ENCODE data around the gene PBRM1.

The PBRM1 gene

DNA sequence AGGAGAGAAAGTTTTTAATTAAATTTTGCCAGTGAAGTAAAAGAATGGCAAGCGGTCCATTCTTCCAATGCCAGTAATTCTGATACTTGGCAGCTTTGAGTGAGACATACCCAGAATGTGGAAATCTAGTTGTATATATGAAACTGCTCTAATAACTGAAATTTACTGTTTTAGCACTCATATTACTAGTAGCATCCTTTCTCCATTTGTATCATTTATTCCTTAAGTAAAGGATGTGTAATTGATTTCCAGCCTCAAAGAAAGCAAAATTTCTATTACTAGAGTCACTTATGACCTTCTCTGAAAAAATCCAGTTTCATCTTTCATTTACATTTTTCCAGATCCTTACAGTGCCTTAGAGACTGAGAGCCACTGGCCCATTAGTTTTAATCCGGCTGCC is 65.1 kb downstream of the PBRM1 start:
- Histone ChIP-seq H3K9me3 (ENCODE audit: control insufficient read depth in 2 of 2, low read length in 2 of 2) (no peaks in the 10 kb centered on the region), H3K4me3 (ENCODE audit: low read length in 2 of 2) (no peak overlapping the region), H3K4me1 (ENCODE audit: control insufficient read depth, insufficient read depth, low read length) (no peaks in the 10 kb centered on the region), H3K36me3 (ENCODE audit: control insufficient read depth in 2 of 2, insufficient read depth in 2 of 2, low read length in 2 of 2) (peaks cover 19 to 23% of the 10 kb centered on the region in 2 donors), H3K9ac (ENCODE audit: low read length in 2 of 2) (no peak overlapping the region), H3K27me3 (ENCODE audit: control insufficient read depth in 1 of 2, insufficient read depth in 2 of 2, low read length in 2 of 2) (no peaks in the 10 kb centered on the region), H3K27ac (ENCODE audit: low read length) (no peak overlapping the region)

DNA sequence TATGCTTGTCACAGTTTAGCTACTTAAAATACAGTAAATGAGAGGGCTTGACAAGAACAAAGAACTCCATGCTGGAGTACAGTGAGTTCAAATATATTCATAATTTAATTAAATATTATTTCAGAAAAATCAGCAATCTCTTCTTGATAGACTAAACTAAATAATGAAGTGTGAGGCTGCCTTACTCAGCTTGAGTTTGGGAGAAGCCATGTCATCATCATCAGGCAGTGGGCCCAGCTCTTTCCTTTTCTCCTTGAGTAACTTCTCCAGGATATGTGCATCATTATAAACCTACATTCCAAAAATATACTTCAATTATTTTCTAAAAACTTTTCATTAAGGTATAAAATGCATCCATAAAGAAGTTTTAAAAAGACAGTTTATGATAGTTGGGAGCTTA is 70.5 kb downstream of the PBRM1 start:
- Histone ChIP-seq H3K27me3 (ENCODE audit: control insufficient read depth in 1 of 2, insufficient read depth in 2 of 2, low read length in 2 of 2) (no peaks in the 10 kb centered on the region), H3K4me3 (ENCODE audit: low read length in 2 of 2) (no peak overlapping the region), H3K36me3 (ENCODE audit: control insufficient read depth in 2 of 2, insufficient read depth in 2 of 2, low read length in 2 of 2) (peaks cover 17 to 21% of the 10 kb centered on the region in 2 donors), H3K27ac (ENCODE audit: low read length) (no peak overlapping the region), H3K9me3 (ENCODE audit: control insufficient read depth in 2 of 2, low read length in 2 of 2) (no peaks in the 10 kb centered on the region), H3K4me1 (ENCODE audit: control insufficient read depth, insufficient read depth, low read length) (no peaks in the 10 kb centered on the region), H3K9ac (ENCODE audit: low read length in 2 of 2) (no peak overlapping the region)

DNA sequence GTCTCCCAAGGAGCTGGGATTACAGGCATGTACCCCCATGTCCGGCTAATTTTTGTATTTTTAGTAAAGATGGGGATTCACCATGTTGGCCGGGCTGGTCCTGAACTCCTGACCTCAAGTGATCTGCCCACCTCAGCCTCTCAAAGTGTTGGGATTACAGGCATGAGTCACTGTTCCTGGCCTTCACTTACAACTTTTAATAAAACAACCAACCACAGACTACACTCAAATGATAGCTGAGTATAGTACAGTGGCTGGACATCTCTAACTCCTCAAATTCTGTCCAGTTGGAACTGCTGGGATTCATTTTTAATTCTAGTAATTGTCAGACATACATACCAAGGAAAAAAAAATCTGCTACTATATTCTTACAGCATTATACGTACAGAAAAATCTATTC is 71.0 kb downstream of the PBRM1 start:
- peaks cover 17 to 18% of the 10 kb centered on the region in 2 donors for H3K36me3 ChIP-seq (ENCODE audit: control insufficient read depth in 2 of 2, insufficient read depth in 2 of 2, low read length in 2 of 2)
- no peak overlapping the region for H3K4me3 ChIP-seq (ENCODE audit: low read length in 2 of 2)
- H3K9me3 ChIP-seq (ENCODE audit: control insufficient read depth in 2 of 2, low read length in 2 of 2), result no peaks in the 10 kb centered on the region
- H3K4me1 ChIP-seq (ENCODE audit: control insufficient read depth, insufficient read depth, low read length), result no peaks in the 10 kb centered on the region
- H3K27ac ChIP-seq (ENCODE audit: low read length), result no peak overlapping the region
- no peak overlapping the region for H3K9ac ChIP-seq (ENCODE audit: low read length in 2 of 2)
- no peaks in the 10 kb centered on the region for H3K27me3 ChIP-seq (ENCODE audit: control insufficient read depth in 1 of 2, insufficient read depth in 2 of 2, low read length in 2 of 2)

DNA sequence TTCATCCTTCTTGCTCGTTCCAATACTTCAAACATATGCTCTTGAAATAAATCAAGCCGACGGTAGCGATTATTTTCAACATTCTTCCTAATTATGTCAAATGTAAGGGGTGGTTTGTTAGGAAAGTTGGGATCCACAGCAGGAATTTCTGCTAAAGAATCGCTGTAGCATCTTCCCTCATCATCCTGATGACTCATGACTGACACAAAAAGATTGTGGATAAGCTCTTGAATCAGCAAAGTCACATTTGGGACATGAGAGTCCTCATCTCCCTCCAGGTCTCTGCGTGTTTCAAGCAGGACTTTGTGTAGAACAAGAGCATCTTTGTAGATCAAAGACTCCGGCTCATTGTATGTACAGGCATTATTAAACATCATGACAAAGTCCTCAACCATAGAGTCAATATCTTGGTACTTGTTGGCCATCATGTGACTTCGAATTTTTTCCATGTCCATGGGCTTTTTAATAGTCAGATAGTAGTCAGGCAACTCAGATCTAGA is 76.3 kb downstream of the PBRM1 start:
- H3K9me3 ChIP-seq (ENCODE audit: control insufficient read depth in 2 of 2, low read length in 2 of 2), result no peaks in the 10 kb centered on the region

DNA sequence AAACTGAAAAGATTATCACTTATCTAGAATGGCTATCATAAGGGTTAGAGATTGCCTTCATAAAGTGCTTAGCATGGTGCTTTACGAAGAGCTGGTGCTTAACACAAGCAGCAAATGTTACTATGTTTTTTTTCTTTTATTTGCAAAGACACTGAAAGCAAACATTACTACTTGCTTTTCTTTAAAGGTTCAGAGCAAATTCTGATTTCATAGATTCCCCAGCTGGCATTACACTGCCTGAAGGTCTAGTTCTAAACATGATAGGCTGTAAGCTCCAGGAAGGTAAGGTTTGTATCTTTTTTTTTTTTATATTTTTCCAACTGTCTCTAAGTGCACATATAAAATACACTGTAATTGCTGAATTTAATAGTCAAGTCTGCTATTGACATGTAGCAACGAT is 77.4 kb downstream of the PBRM1 start:
- Histone ChIP-seq H3K4me1 (ENCODE audit: control insufficient read depth, insufficient read depth, low read length) (peaks cover 5% of the 10 kb centered on the region), H3K27ac (ENCODE audit: low read length) (no peak overlapping the region), H3K9me3 (ENCODE audit: control insufficient read depth in 2 of 2, low read length in 2 of 2) (no peaks in the 10 kb centered on the region), H3K9ac (ENCODE audit: low read length in 2 of 2) (no peak overlapping the region), H3K36me3 (ENCODE audit: control insufficient read depth in 2 of 2, insufficient read depth in 2 of 2, low read length in 2 of 2) (peaks cover 15 to 19% of the 10 kb centered on the region in 2 donors), H3K4me3 (ENCODE audit: low read length in 2 of 2) (no peak overlapping the region), H3K27me3 (ENCODE audit: control insufficient read depth in 1 of 2, insufficient read depth in 2 of 2, low read length in 2 of 2) (no peaks in the 10 kb centered on the region)

More for the DNA sequence above, 76.3 kb downstream of the PBRM1 start:
- H3K9ac ChIP-seq (ENCODE audit: low read length in 2 of 2), result no peak overlapping the region
- H3K36me3 ChIP-seq (ENCODE audit: control insufficient read depth in 2 of 2, insufficient read depth in 2 of 2, low read length in 2 of 2), result peaks cover 14 to 19% of the 10 kb centered on the region in 2 donors
- no peaks in the 10 kb centered on the region for H3K27me3 ChIP-seq (ENCODE audit: control insufficient read depth in 1 of 2, insufficient read depth in 2 of 2, low read length in 2 of 2)
- H3K4me3 ChIP-seq (ENCODE audit: low read length in 2 of 2), result no peak overlapping the region
- H3K4me1 ChIP-seq (ENCODE audit: control insufficient read depth, insufficient read depth, low read length), result peaks cover 5% of the 10 kb centered on the region
- H3K27ac ChIP-seq (ENCODE audit: low read length), result no peak overlapping the region

DNA sequence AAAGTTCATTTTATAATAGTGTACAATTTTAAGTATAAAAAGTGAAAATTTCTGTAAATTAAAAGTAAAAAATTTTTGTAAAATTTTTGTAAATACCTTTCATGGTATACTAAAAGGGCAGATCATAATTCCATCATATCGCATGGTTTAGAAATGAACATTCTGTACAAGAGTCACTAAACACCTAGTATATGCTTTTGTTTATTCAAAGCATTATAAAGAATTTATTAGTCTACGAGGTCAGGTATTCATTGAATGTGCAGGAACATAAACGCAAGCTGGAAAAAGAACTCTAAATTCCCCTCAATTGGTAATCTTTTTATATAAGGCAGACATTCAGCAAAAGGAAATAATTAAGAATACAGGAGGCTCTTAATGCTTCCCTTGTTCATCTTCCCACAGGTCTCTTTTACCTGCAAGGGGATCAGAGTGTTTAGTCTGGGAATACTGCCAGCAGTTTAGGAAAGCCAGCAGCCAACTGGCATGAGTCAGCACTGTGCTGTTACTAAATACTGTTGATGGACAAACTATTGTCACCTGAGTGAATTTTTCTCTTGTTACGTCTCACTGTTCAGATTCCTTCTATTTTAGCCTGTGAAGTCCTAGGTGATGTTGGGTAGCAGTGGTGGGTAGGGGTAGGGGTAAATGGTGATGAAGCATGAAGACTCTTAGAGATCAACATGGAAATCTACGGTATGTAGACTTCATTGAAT is 79.2 kb downstream of the PBRM1 start:
- H3K4me3 ChIP-seq (ENCODE audit: low read length in 2 of 2), result no peak overlapping the region
- peaks cover 5% of the 10 kb centered on the region for H3K4me1 ChIP-seq (ENCODE audit: control insufficient read depth, insufficient read depth, low read length)
- H3K36me3 ChIP-seq (ENCODE audit: control insufficient read depth in 2 of 2, insufficient read depth in 2 of 2, low read length in 2 of 2), result peaks cover 24 to 28% of the 10 kb centered on the region in 2 donors
- no peak overlapping the region for H3K27ac ChIP-seq (ENCODE audit: low read length)
- H3K9me3 ChIP-seq (ENCODE audit: control insufficient read depth in 2 of 2, low read length in 2 of 2), result no peaks in the 10 kb centered on the region
- no peaks in the 10 kb centered on the region for H3K27me3 ChIP-seq (ENCODE audit: control insufficient read depth in 1 of 2, insufficient read depth in 2 of 2, low read length in 2 of 2)
- H3K9ac ChIP-seq (ENCODE audit: low read length in 2 of 2), result no peak overlapping the region

DNA sequence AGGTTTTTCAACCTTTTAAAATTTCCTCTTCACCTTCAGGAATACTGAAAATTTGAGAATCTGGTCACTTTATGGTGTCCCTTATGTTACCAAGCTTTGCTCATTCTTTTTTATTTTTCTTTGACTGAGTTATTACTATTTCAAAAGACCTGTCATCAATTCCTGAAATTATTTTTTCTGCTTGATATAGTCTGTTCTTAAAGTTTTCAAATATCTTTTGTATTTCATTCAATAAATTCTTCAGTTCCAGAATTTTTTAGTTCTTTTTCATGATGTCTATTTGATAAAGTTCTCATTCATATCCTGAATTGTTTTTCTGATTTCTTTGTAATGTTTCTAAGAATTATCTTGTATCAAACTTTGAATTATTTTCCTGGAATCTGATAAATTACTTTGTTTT is 85.5 kb downstream of the PBRM1 start:
- H3K4me3 ChIP-seq (ENCODE audit: low read length in 2 of 2), result no peak overlapping the region
- no peaks in the 10 kb centered on the region for H3K9me3 ChIP-seq (ENCODE audit: control insufficient read depth in 2 of 2, low read length in 2 of 2)
- peaks cover 19% of the 10 kb centered on the region in 2 donors for H3K36me3 ChIP-seq (ENCODE audit: control insufficient read depth in 2 of 2, insufficient read depth in 2 of 2, low read length in 2 of 2)
- no peak overlapping the region for H3K9ac ChIP-seq (ENCODE audit: low read length in 2 of 2)
- no peak overlapping the region for H3K27ac ChIP-seq (ENCODE audit: low read length)
- H3K27me3 ChIP-seq (ENCODE audit: control insufficient read depth in 1 of 2, insufficient read depth in 2 of 2, low read length in 2 of 2), result no peaks in the 10 kb centered on the region
- no peaks in the 10 kb centered on the region for H3K4me1 ChIP-seq (ENCODE audit: control insufficient read depth, insufficient read depth, low read length)

DNA sequence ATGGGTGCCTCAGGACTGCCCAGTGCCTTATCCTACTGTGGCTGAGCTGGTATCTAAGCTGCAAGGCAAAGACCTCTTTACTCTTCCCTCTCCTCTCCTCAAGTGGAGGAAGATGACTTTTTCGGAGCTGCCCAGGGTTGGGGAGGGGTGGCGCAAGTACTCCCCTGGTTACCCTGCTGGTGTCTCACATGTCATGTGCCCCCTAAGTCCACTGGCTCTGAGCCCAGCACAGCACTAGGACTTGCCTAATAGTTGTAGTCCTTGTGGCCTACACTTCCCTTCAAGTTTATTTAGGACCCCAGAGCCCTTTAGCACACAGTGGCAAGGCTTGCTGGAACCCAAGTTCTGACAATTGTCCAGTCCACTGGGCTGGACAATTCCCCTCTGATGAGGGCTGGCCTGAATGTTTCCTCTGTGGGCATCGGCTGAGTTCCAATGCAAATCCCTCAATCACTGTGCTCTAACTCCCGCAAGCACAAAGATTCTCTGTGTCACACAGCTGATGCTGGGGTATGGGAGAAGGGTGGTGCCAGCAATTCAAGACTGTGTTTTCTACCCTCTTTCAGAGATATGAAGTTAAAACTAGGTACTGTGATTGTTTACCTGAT is 89.0 kb downstream of the PBRM1 start:
- H3K27me3 ChIP-seq (ENCODE audit: control insufficient read depth in 1 of 2, insufficient read depth in 2 of 2, low read length in 2 of 2), result no peaks in the 10 kb centered on the region
- H3K4me1 ChIP-seq (ENCODE audit: control insufficient read depth, insufficient read depth, low read length), result no peaks in the 10 kb centered on the region
- no peaks in the 10 kb centered on the region for H3K9me3 ChIP-seq (ENCODE audit: control insufficient read depth in 2 of 2, low read length in 2 of 2)
- H3K4me3 ChIP-seq (ENCODE audit: low read length in 2 of 2), result no peak overlapping the region
- no peak overlapping the region for H3K9ac ChIP-seq (ENCODE audit: low read length in 2 of 2)
- H3K36me3 ChIP-seq (ENCODE audit: control insufficient read depth in 2 of 2, insufficient read depth in 2 of 2, low read length in 2 of 2), result peaks cover 10 to 19% of the 10 kb centered on the region in 2 donors
- no peak overlapping the region for H3K27ac ChIP-seq (ENCODE audit: low read length)

DNA sequence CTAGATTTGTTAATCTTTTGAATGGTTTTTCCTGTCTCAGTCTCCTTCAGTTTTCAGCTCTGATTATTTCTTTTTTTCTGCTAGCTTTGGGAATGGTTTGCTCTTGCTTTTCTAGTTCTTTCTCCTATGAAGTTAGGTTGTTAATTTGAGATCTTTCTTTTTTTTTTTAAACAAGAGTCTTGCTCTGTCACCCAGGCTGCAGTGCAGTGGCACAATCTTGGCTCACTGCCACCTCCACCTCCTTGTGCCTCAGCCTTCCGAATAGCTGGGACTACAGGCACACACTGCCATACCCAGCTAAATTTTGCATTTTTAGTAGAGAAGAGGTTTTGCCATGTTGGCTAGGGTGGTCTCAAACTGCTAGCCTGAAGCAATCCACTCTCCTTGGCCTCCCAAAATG is 92.6 kb downstream of the PBRM1 start:
- no peak overlapping the region for H3K9ac ChIP-seq (ENCODE audit: low read length in 2 of 2)
- H3K4me1 ChIP-seq (ENCODE audit: control insufficient read depth, insufficient read depth, low read length), result no peaks in the 10 kb centered on the region
- H3K27me3 ChIP-seq (ENCODE audit: control insufficient read depth in 1 of 2, insufficient read depth in 2 of 2, low read length in 2 of 2), result no peaks in the 10 kb centered on the region
- H3K4me3 ChIP-seq (ENCODE audit: low read length in 2 of 2), result no peak overlapping the region
- H3K27ac ChIP-seq (ENCODE audit: low read length), result no peak overlapping the region
- peaks cover 6 to 14% of the 10 kb centered on the region in 2 donors for H3K36me3 ChIP-seq (ENCODE audit: control insufficient read depth in 2 of 2, insufficient read depth in 2 of 2, low read length in 2 of 2)
- no peaks in the 10 kb centered on the region for H3K9me3 ChIP-seq (ENCODE audit: control insufficient read depth in 2 of 2, low read length in 2 of 2)

DNA sequence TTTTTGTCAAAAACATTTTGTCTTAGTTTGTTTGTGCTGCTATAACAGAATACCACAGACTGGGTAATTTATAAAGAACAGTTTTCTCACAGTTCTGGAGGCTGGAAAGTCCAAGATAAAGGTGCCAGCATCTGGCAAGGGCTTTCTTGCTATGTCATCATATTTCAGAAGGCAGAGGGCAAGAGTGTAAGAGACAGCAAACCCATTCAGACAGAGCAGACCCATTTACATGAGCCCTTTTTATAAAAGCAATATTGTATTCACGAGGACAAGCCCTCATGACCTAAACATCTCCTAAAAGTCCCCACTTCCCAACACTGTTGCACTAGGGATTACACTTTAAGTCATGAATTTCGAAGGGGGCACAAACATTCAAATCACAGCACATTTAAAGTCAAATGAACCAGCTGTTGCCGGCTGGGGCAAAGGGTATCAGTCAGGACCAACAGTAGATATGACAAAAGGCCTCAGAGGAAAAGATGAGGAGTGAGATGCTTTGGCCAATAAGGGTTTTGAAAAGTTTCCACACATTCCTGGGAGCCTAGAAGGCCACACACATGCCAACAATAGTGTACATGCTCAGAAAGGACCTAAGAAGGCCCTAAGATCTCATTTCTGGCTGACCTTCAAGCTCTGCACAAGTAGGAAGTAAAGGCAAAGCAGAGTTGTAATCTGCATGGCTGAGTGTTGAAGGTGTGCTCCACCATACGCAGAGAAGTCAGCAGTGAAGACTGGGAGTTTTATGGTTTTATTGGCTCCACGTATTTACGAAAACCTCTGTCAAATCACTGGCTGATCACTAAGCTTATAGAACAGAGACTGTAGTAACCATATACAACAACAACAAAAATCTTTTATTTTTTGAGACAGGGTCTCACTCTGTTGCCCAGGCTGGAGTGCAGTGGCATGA is 111.4 kb downstream of the PBRM1 start:
- no peak overlapping the region for H3K4me3 ChIP-seq (ENCODE audit: low read length in 2 of 2)
- H3K27ac ChIP-seq (ENCODE audit: low read length), result no peak overlapping the region
- H3K36me3 ChIP-seq (ENCODE audit: control insufficient read depth in 2 of 2, insufficient read depth in 2 of 2, low read length in 2 of 2), result peaks cover 18 to 24% of the 10 kb centered on the region in 2 donors
- no peaks in the 10 kb centered on the region for H3K9me3 ChIP-seq (ENCODE audit: control insufficient read depth in 2 of 2, low read length in 2 of 2)
- no peak overlapping the region for H3K9ac ChIP-seq (ENCODE audit: low read length in 2 of 2)
- H3K4me1 ChIP-seq (ENCODE audit: control insufficient read depth, insufficient read depth, low read length), result peaks cover 5% of the 10 kb centered on the region
- no peaks in the 10 kb centered on the region for H3K27me3 ChIP-seq (ENCODE audit: control insufficient read depth in 1 of 2, insufficient read depth in 2 of 2, low read length in 2 of 2)
